ENCODE data around the gene HNRNPF. TPM values are rescaled to one million over a fixed set of nuclear protein-coding genes. Genes with fewer than 3 reads are reported as not detected.

The HNRNPF gene
- total RNA-seq, 1 donor: 229 TPM

GRCh38 chr10:43384252-43385221, 24.4 kb downstream of the HNRNPF start:
- Histone ChIP-seq H3K36me3 (ENCODE audit: insufficient read depth, low read length) (peaks cover 42% of the 10 kb centered on the region), H2AFZ (ENCODE audit: low read length) (no peak overlapping the region), H4K20me1 (ENCODE audit: insufficient read depth, low read length) (peaks cover 47% of the 10 kb centered on the region), H3K4me1 (ENCODE audit: insufficient read depth, low read length) (peaks cover 6% of the 10 kb centered on the region), H3K4me3 (ENCODE audit: insufficient read depth, low read length) (no peak overlapping the region), H3K9me3 (ENCODE audit: low read depth, low read length) (no peaks in the 10 kb centered on the region), H3K79me2 (ENCODE audit: insufficient read depth, low read length) (peaks cover 30% of the 10 kb centered on the region), H3K27me3 (ENCODE audit: insufficient read depth, low read length) (no peaks in the 10 kb centered on the region), H3K4me2 (ENCODE audit: insufficient read depth, low read length) (no peak overlapping the region), H3K27ac (ENCODE audit: low read depth, low read length) (no peak overlapping the region)
- no peak for TF ChIP-seq CTCF (IDR thresholded peaks at IDR 0.05; ENCODE audit: extremely low read depth, low read depth, low read length)
- no peak for DNase-seq (ENCODE audit: insufficient read length, low spot score, missing footprints)

- no peak for TF ChIP-seq CTCF (IDR thresholded peaks at IDR 0.05; ENCODE audit: extremely low read depth, low read depth, low read length)
- peak overlapping the region; percentile 36 for H3K4me2 ChIP-seq (ENCODE audit: insufficient read depth, low read length)
- H3K9me3 ChIP-seq (ENCODE audit: low read depth, low read length): no peaks in the 10 kb centered on the region
- H4K20me1 ChIP-seq (ENCODE audit: insufficient read depth, low read length): peaks cover 36% of the 10 kb centered on the region
- H3K4me1 ChIP-seq (ENCODE audit: insufficient read depth, low read length): peaks cover 6% of the 10 kb centered on the region
- DNase-seq (ENCODE audit: insufficient read length, low spot score, missing footprints): no peak
- peaks cover 19% of the 10 kb centered on the region for H3K79me2 ChIP-seq (ENCODE audit: insufficient read depth, low read length)
- H3K27ac ChIP-seq (ENCODE audit: low read depth, low read length): no peak overlapping the region
- H3K36me3 ChIP-seq (ENCODE audit: insufficient read depth, low read length): peaks cover 30% of the 10 kb centered on the region
- H3K27me3 ChIP-seq (ENCODE audit: insufficient read depth, low read length): no peaks in the 10 kb centered on the region
- H2AFZ ChIP-seq (ENCODE audit: low read length): no peak overlapping the region
- no peak overlapping the region for H3K4me3 ChIP-seq (ENCODE audit: insufficient read depth, low read length)
These were observed 25.6 kb downstream of the HNRNPF start for GRCh38 chr10:43383204-43383971.

GRCh38 chr10:43380610-43381222, 28.3 kb downstream of the HNRNPF start:
- Histone ChIP-seq H3K36me3 (ENCODE audit: insufficient read depth, low read length) (peaks cover 4% of the 10 kb centered on the region), H3K9me3 (ENCODE audit: low read depth, low read length) (no peaks in the 10 kb centered on the region)
- TF ChIP-seq CTCF (IDR thresholded peaks at IDR 0.05; ENCODE audit: extremely low read depth, low read depth, low read length): peak; percentile 11

More at GRCh38 chr10:43380610-43381222, 28.3 kb downstream of the HNRNPF start:
- Histone ChIP-seq H3K79me2 (ENCODE audit: insufficient read depth, low read length) (no peaks in the 10 kb centered on the region), H3K27me3 (ENCODE audit: insufficient read depth, low read length) (no peaks in the 10 kb centered on the region), H3K4me3 (ENCODE audit: insufficient read depth, low read length) (no peak overlapping the region), H3K27ac (ENCODE audit: low read depth, low read length) (no peak overlapping the region), H3K4me2 (ENCODE audit: insufficient read depth, low read length) (no peak overlapping the region), H2AFZ (ENCODE audit: low read length) (no peak overlapping the region), H3K4me1 (ENCODE audit: insufficient read depth, low read length) (peaks cover 6% of the 10 kb centered on the region), H4K20me1 (ENCODE audit: insufficient read depth, low read length) (peaks cover 12% of the 10 kb centered on the region)
- DNase-seq (ENCODE audit: insufficient read length, low spot score, missing footprints): no peak

All from osteoblast (primary cell).